ENCODE measurements around the gene POMT1. TPM values are rescaled to one million over a fixed set of nuclear protein-coding genes. Genes with fewer than 3 reads are reported as not detected.

POMT1 gene
- total RNA-seq, 2 experiments from 2014 or later, result 50.1 to 50.5 TPM

GRCh38 chr9:131475956-131476776, 26.6 kb upstream of the POMT1 start:
- no peaks in the 10 kb centered on the region for H3K27me3 Mint-ChIP-seq
- H3K27ac Mint-ChIP-seq, result no peak overlapping the region
- peaks cover 94% of the 10 kb centered on the region for H3K36me3 ChIP-seq (ENCODE audit: insufficient read depth, low read length)
- intact Hi-C loops (cut with DNase I, micrococcal nuclease), result loop anchor here in 1 of 2 experiments (5.0 kb wide), 1 partner anchor 109 kb away; no protein-coding TSS in a partner anchor
- peak; percentile 26 for TF ChIP-seq CTCF (IDR thresholded peaks at IDR 0.05)
- ATAC-seq (ENCODE audit: poor library complexity) (no peak), DNase-seq (no peak)
- ChIA-PET POLR2A (no interaction called here), CTCF (no interaction called here)
- no peak overlapping the region for H3K4me3 Mint-ChIP-seq
- H3K27ac ChIP-seq (ENCODE audit: low read depth in 1 of 2, low read length in 2 of 2), result no peak overlapping the region
- H3K4me1 Mint-ChIP-seq (ENCODE audit: low read depth), result peaks cover 6% of the 10 kb centered on the region
- no peaks in the 10 kb centered on the region for H3K9me3 Mint-ChIP-seq
- H3K36me3 Mint-ChIP-seq (ENCODE audit: low read depth), result peaks cover 88% of the 10 kb centered on the region
- H3K9me3 ChIP-seq (ENCODE audit: control insufficient read depth in 1 of 2, insufficient read depth in 1 of 2, low read length in 2 of 2), result no peaks in the 10 kb centered on the region
- H3K27me3 ChIP-seq (ENCODE audit: control insufficient read depth in 1 of 2, insufficient read depth in 2 of 2, low read length in 2 of 2), result no peaks in the 10 kb centered on the region
- H3K4me1 ChIP-seq (ENCODE audit: insufficient read depth, low read length), result no peaks in the 10 kb centered on the region
- no peak overlapping the region for H3K4me3 ChIP-seq (ENCODE audit: low read length)

GRCh38 chr9:131476777-131477345, 25.9 kb upstream of the POMT1 start:
- Histone ChIP-seq H3K4me1 (ENCODE audit: insufficient read depth, low read length) (no peaks in the 10 kb centered on the region), H3K36me3 (ENCODE audit: insufficient read depth, low read length) (peaks cover 94% of the 10 kb centered on the region), H3K27me3 (ENCODE audit: control insufficient read depth in 1 of 2, insufficient read depth in 2 of 2, low read length in 2 of 2) (no peaks in the 10 kb centered on the region), H3K4me3 (ENCODE audit: low read length) (no peak overlapping the region), H3K9me3 (ENCODE audit: control insufficient read depth in 1 of 2, insufficient read depth in 1 of 2, low read length in 2 of 2) (no peaks in the 10 kb centered on the region), H3K27ac (ENCODE audit: low read depth in 1 of 2, low read length in 2 of 2) (no peak overlapping the region)
- peaks cover 6% of the 10 kb centered on the region for H3K4me1 Mint-ChIP-seq (ENCODE audit: low read depth)
- ChIA-PET CTCF (interaction anchor here (0.9 kb wide), 1 partner anchor 127 kb away, joined by 3 read pairs; no protein-coding TSS in a partner anchor), POLR2A (no interaction called here)
- no peak for TF ChIP-seq CTCF (IDR thresholded peaks at IDR 0.05)
- ATAC-seq (ENCODE audit: poor library complexity) (no peak), DNase-seq (no peak)
- H3K36me3 Mint-ChIP-seq (ENCODE audit: low read depth), result peaks cover 88% of the 10 kb centered on the region
- intact Hi-C loops (cut with DNase I, micrococcal nuclease), result loop anchor here in 1 of 2 experiments (5.0 kb wide), 1 partner anchor 110 kb away; no protein-coding TSS in a partner anchor
- H3K9me3 Mint-ChIP-seq, result no peaks in the 10 kb centered on the region
- H3K27me3 Mint-ChIP-seq, result no peaks in the 10 kb centered on the region
- no peak overlapping the region for H3K4me3 Mint-ChIP-seq
- H3K27ac Mint-ChIP-seq, result no peak overlapping the region

- Mint-ChIP-seq H3K9me3 (no peaks in the 10 kb centered on the region), H3K27ac (no peak overlapping the region), H3K27me3 (no peaks in the 10 kb centered on the region), H3K4me1 (ENCODE audit: low read depth) (peaks cover 6% of the 10 kb centered on the region), H3K36me3 (ENCODE audit: low read depth) (peaks cover 90% of the 10 kb centered on the region), H3K4me3 (no peak overlapping the region)
- Histone ChIP-seq H3K4me3 (ENCODE audit: low read length) (no peak overlapping the region), H3K4me1 (ENCODE audit: insufficient read depth, low read length) (no peaks in the 10 kb centered on the region), H3K27ac (ENCODE audit: low read depth in 1 of 2, low read length in 2 of 2) (no peak overlapping the region), H3K27me3 (ENCODE audit: control insufficient read depth in 1 of 2, insufficient read depth in 2 of 2, low read length in 2 of 2) (no peaks in the 10 kb centered on the region), H3K36me3 (ENCODE audit: insufficient read depth, low read length) (peaks cover 95% of the 10 kb centered on the region), H3K9me3 (ENCODE audit: control insufficient read depth in 1 of 2, insufficient read depth in 1 of 2, low read length in 2 of 2) (no peaks in the 10 kb centered on the region)
- ATAC-seq (ENCODE audit: poor library complexity) (no peak), DNase-seq (no peak)
- intact Hi-C loops (cut with DNase I, micrococcal nuclease), result loop anchor here in 1 of 2 experiments (5.0 kb wide), 1 partner anchor 110 kb away; no protein-coding TSS in a partner anchor
- ChIA-PET POLR2A (interaction anchor here (0.6 kb wide), 1 partner anchor 83 kb away, joined by 3 read pairs; no protein-coding TSS in a partner anchor), CTCF (interaction anchor here (0.9 kb wide), 1 partner anchor 127 kb away, joined by 3 read pairs; no protein-coding TSS in a partner anchor)
- no peak for TF ChIP-seq CTCF (IDR thresholded peaks at IDR 0.05)
Observed at GRCh38 chr9:131477367-131477766, 25.4 kb upstream of the POMT1 start.

Data from CD4-positive, alpha-beta T cell (primary cell).